Suprapubic skin (tissue), 4 donors: Measurements from ENCODE around the gene LCNL1. TPM values are rescaled to one million over a fixed set of nuclear protein-coding genes. Genes with fewer than 3 reads are reported as not detected.

Experiments used
- DNase-seq, 2 donors: peaks; one replicate each; pipeline ENCODE4 v3.0.0-alpha.2; 2019; ENCODE audit warnings: low spot score in 2 of 2
- H3K27ac ChIP-seq: fragments of 200-600 bp; sonication (generic); one replicate; pipeline ENCODE4 v1.5.1; 2019
- H3K27me3 ChIP-seq: fragments of 200-600 bp; sonication (generic); one replicate; pipeline ENCODE4 v1.5.1; 2019
- H3K36me3 ChIP-seq: fragments of 200-600 bp; sonication (generic); one replicate; pipeline ENCODE4 v1.5.1; 2019
- H3K4me1 ChIP-seq: fragments of 200-600 bp; sonication (generic); one replicate; pipeline ENCODE4 v1.5.1; 2019
- H3K4me3 ChIP-seq: fragments of 200-600 bp; sonication (generic); one replicate; pipeline ENCODE4 v1.5.1; 2019; ENCODE audit warnings: mild to moderate bottlenecking
- H3K9me3 ChIP-seq: fragments of 200-600 bp; sonication (generic); one replicate; pipeline ENCODE4 v1.5.1; 2019
- CTCF ChIP-seq, 2 donors: fragments of 200-600 bp in 1 of 2; fragments of 450-650 bp in 1 of 2; sonication (generic) in 1 of 2; IDR thresholded peaks; one replicate each; pipeline ENCODE4 v1.5.1; 2016 to 2019; ENCODE audit warnings: antibody characterized with exemption in 2 of 2, mild to moderate bottlenecking in 1 of 2, moderate library complexity in 1 of 2
- EP300 ChIP-seq: sonication (generic); formaldehyde crosslinking; IDR thresholded peaks from one replicate; pipeline ENCODE4 v1.6.1; 2017; ENCODE audit warnings: antibody characterized with exemption
- POLR2A ChIP-seq, 2 donors: fragments of 450-650 bp; IDR thresholded peaks; one replicate each; pipeline ENCODE4 v1.6.1; 2017; ENCODE audit warnings: antibody characterized with exemption in 2 of 2, mild to moderate bottlenecking in 2 of 2, moderate library complexity in 2 of 2
- POLR2AphosphoS5 ChIP-seq, 3 donors: sonication (generic); formaldehyde crosslinking; IDR thresholded peaks; one replicate each; pipeline ENCODE4 v1.6.1; 2017; ENCODE audit warnings: antibody characterized with exemption in 3 of 3
- WGBS: methylation state at CpG from one replicate; pipeline ENCODE4 v1.1.5; 2018; 5-methylcytosine and 5-hydroxymethylcytosine counted together
- total RNA-seq, 4 donors: library from RNA; depleted of rRNA; stranded (reverse); fragments of >200 nt; gene quantifications; one replicate each; pipeline ENCODE4 v1.1.0, GENCODE V29; 2016

LCNL1 gene
- total RNA-seq, 4 donors from 2014 or later, result 0.18 to 0.40 TPM; not detected in 2

- no peak overlapping the region for H3K4me3 ChIP-seq
- TF ChIP-seq POLR2A (IDR thresholded peaks at IDR 0.05) (no peak), POLR2AphosphoS5 (IDR thresholded peaks at IDR 0.05) (no peak), CTCF (IDR thresholded peaks at IDR 0.05) (no peak), EP300 (no peak)
- H3K27ac ChIP-seq, result no peak overlapping the region
- H3K36me3 ChIP-seq, result no peaks in the 10 kb centered on the region
- 84% methylated on average over 10 of the region's 10 CpGs for WGBS
- peaks cover 4% of the 10 kb centered on the region for H3K27me3 ChIP-seq
- no peak for DNase-seq
- H3K9me3 ChIP-seq, result no peaks in the 10 kb centered on the region
- peaks cover 56% of the 10 kb centered on the region for H3K4me1 ChIP-seq
Observed at GRCh38 chr9:136997371-136997770, 14.6 kb downstream of the LCNL1 start.

GRCh38 chr9:136997830-136998234, 15.0 kb downstream of the LCNL1 start:
- H3K27me3 ChIP-seq, result peaks cover 4% of the 10 kb centered on the region
- DNase-seq, result no peak
- 71% methylated on average over 18 of the region's 18 CpGs for WGBS
- H3K9me3 ChIP-seq, result no peaks in the 10 kb centered on the region
- TF ChIP-seq CTCF (IDR thresholded peaks at IDR 0.05) (no peak), POLR2AphosphoS5 (IDR thresholded peaks at IDR 0.05) (no peak), POLR2A (IDR thresholded peaks at IDR 0.05) (no peak), EP300 (no peak)
- peaks cover 51% of the 10 kb centered on the region for H3K4me1 ChIP-seq
- no peak overlapping the region for H3K4me3 ChIP-seq
- H3K27ac ChIP-seq, result no peak overlapping the region
- no peaks in the 10 kb centered on the region for H3K36me3 ChIP-seq

GRCh38 chr9:137000177-137000930, 17.6 kb downstream of the LCNL1 start:
- H3K4me1 ChIP-seq, result peaks cover 26% of the 10 kb centered on the region
- no peak for DNase-seq
- TF ChIP-seq CTCF (IDR thresholded peaks at IDR 0.05) (no peak), POLR2AphosphoS5 (IDR thresholded peaks at IDR 0.05) (no peak), POLR2A (IDR thresholded peaks at IDR 0.05) (no peak), EP300 (no peak)
- no peak overlapping the region for H3K27ac ChIP-seq
- WGBS, result 55% methylated on average over 10 of the region's 10 CpGs
- no peaks in the 10 kb centered on the region for H3K36me3 ChIP-seq
- H3K9me3 ChIP-seq, result no peaks in the 10 kb centered on the region
- peaks cover 4% of the 10 kb centered on the region for H3K27me3 ChIP-seq
- H3K4me3 ChIP-seq, result no peak overlapping the region

GRCh38 chr9:137001857-137002645, 19.3 kb downstream of the LCNL1 start:
- no peak for DNase-seq
- Histone ChIP-seq H3K9me3 (no peaks in the 10 kb centered on the region), H3K36me3 (no peaks in the 10 kb centered on the region), H3K27ac (no peak overlapping the region), H3K4me1 (peaks cover 9% of the 10 kb centered on the region), H3K4me3 (no peak overlapping the region), H3K27me3 (peaks cover 4% of the 10 kb centered on the region)
- TF ChIP-seq POLR2A (IDR thresholded peaks at IDR 0.05) (no peak), POLR2AphosphoS5 (IDR thresholded peaks at IDR 0.05) (no peak), EP300 (no peak), CTCF (IDR thresholded peaks at IDR 0.05) (no peak)
- 85% methylated on average over 20 of the region's 20 CpGs for WGBS

GRCh38 chr9:137002646-137003041, 19.9 kb downstream of the LCNL1 start:
- Histone ChIP-seq H3K9me3 (no peaks in the 10 kb centered on the region), H3K4me3 (no peak overlapping the region), H3K4me1 (peaks cover 3% of the 10 kb centered on the region), H3K27ac (no peak overlapping the region), H3K36me3 (peaks cover 3% of the 10 kb centered on the region), H3K27me3 (no peaks in the 10 kb centered on the region)
- WGBS, result 93% methylated on average over 7 of the region's 10 CpGs
- no peak for DNase-seq
- TF ChIP-seq POLR2A (IDR thresholded peaks at IDR 0.05) (no peak), CTCF (IDR thresholded peaks at IDR 0.05) (no peak), POLR2AphosphoS5 (IDR thresholded peaks at IDR 0.05) (no peak), EP300 (no peak)
